ENCODE results near the gene IRAK2.
"Not testable (repeated sequence)": the region's sequence is repeated elsewhere in the genome, so short reads cannot be mapped to it uniquely, and the experiment has no call there.

The IRAK2 gene

GRCh38 chr3:10251006-10251405, 86.3 kb downstream of the IRAK2 start:
- H3K4me3 ChIP-seq (ENCODE audit: low read depth in 1 of 2, low read length in 2 of 2): no peak overlapping the region
- no peaks in the 10 kb centered on the region for H3K27me3 ChIP-seq (ENCODE audit: control insufficient read depth in 1 of 2, insufficient read depth in 2 of 2, low read length in 2 of 2)
- peak overlapping the region; percentile 27 for H3K9ac ChIP-seq (ENCODE audit: low read length)
- H3K36me3 ChIP-seq (ENCODE audit: insufficient read depth, low read length): peaks cover 22% of the 10 kb centered on the region
- no peak overlapping the region for H3K27ac ChIP-seq (ENCODE audit: low read depth, low read length)
- no peaks in the 10 kb centered on the region for H3K9me3 ChIP-seq (ENCODE audit: low read length)
- H3K4me1 ChIP-seq (ENCODE audit: insufficient read depth, low read length): peaks cover 19% of the 10 kb centered on the region

- no peaks in the 10 kb centered on the region for H3K27me3 ChIP-seq (ENCODE audit: control insufficient read depth in 1 of 2, insufficient read depth in 2 of 2, low read length in 2 of 2)
- H3K9ac ChIP-seq (ENCODE audit: low read length): no peak overlapping the region
- H3K4me3 ChIP-seq (ENCODE audit: low read depth in 1 of 2, low read length in 2 of 2): no peak overlapping the region
- no peak overlapping the region for H3K27ac ChIP-seq (ENCODE audit: low read depth, low read length)
- no peaks in the 10 kb centered on the region for H3K9me3 ChIP-seq (ENCODE audit: low read length)
- H3K36me3 ChIP-seq (ENCODE audit: insufficient read depth, low read length): peaks cover 25% of the 10 kb centered on the region
- peaks cover 19% of the 10 kb centered on the region for H3K4me1 ChIP-seq (ENCODE audit: insufficient read depth, low read length)
Measured at GRCh38 chr3:10253731-10254130, 89.0 kb downstream of the IRAK2 start.

GRCh38 chr3:10255835-10256234, 91.1 kb downstream of the IRAK2 start:
- Histone ChIP-seq H3K9ac (ENCODE audit: low read length) (no peak overlapping the region), H3K4me1 (ENCODE audit: insufficient read depth, low read length) (peaks cover 4% of the 10 kb centered on the region), H3K9me3 (ENCODE audit: low read length) (no peaks in the 10 kb centered on the region), H3K4me3 (ENCODE audit: low read depth in 1 of 2, low read length in 2 of 2) (no peak overlapping the region), H3K27me3 (ENCODE audit: control insufficient read depth in 1 of 2, insufficient read depth in 2 of 2, low read length in 2 of 2) (no peaks in the 10 kb centered on the region), H3K27ac (ENCODE audit: low read depth, low read length) (no peak overlapping the region), H3K36me3 (ENCODE audit: insufficient read depth, low read length) (peaks cover 34% of the 10 kb centered on the region)

- no peak overlapping the region for H3K27ac ChIP-seq (ENCODE audit: low read depth, low read length)
Measured at GRCh38 chr3:10259036-10259435, 94.3 kb downstream of the IRAK2 start.

GRCh38 chr3:10259798-10260197, 95.1 kb downstream of the IRAK2 start:
- Histone ChIP-seq H3K9ac (ENCODE audit: low read length) (no peak overlapping the region), H3K4me3 (ENCODE audit: low read depth in 1 of 2, low read length in 2 of 2) (no peak overlapping the region), H3K9me3 (ENCODE audit: low read length) (no peaks in the 10 kb centered on the region), H3K36me3 (ENCODE audit: insufficient read depth, low read length) (peaks cover 28% of the 10 kb centered on the region), H3K27ac (ENCODE audit: low read depth, low read length) (no peak overlapping the region), H3K4me1 (ENCODE audit: insufficient read depth, low read length) (peaks cover 10% of the 10 kb centered on the region), H3K27me3 (ENCODE audit: control insufficient read depth in 1 of 2, insufficient read depth in 2 of 2, low read length in 2 of 2) (no peaks in the 10 kb centered on the region)

More at GRCh38 chr3:10259036-10259435, 94.3 kb downstream of the IRAK2 start:
- Histone ChIP-seq H3K4me3 (ENCODE audit: low read depth in 1 of 2, low read length in 2 of 2) (no peak overlapping the region), H3K9me3 (ENCODE audit: low read length) (no peaks in the 10 kb centered on the region), H3K4me1 (ENCODE audit: insufficient read depth, low read length) (peaks cover 7% of the 10 kb centered on the region), H3K9ac (ENCODE audit: low read length) (no peak overlapping the region), H3K36me3 (ENCODE audit: insufficient read depth, low read length) (peaks cover 30% of the 10 kb centered on the region), H3K27me3 (ENCODE audit: control insufficient read depth in 1 of 2, insufficient read depth in 2 of 2, low read length in 2 of 2) (no peaks in the 10 kb centered on the region)

- H3K4me1 ChIP-seq (ENCODE audit: insufficient read depth, low read length): peaks cover 10% of the 10 kb centered on the region
- H3K27me3 ChIP-seq (ENCODE audit: control insufficient read depth in 1 of 2, insufficient read depth in 2 of 2, low read length in 2 of 2): no peaks in the 10 kb centered on the region
- H3K9ac ChIP-seq (ENCODE audit: low read length): no peak overlapping the region
- no peak overlapping the region for H3K27ac ChIP-seq (ENCODE audit: low read depth, low read length)
- peaks cover 28% of the 10 kb centered on the region for H3K36me3 ChIP-seq (ENCODE audit: insufficient read depth, low read length)
- H3K9me3 ChIP-seq (ENCODE audit: low read length): no peaks in the 10 kb centered on the region
- no peak overlapping the region for H3K4me3 ChIP-seq (ENCODE audit: low read depth in 1 of 2, low read length in 2 of 2)
Measured at GRCh38 chr3:10260211-10260701, 95.5 kb downstream of the IRAK2 start.

GRCh38 chr3:10262027-10262426, 97.3 kb downstream of the IRAK2 start:
- Histone ChIP-seq H3K36me3 (ENCODE audit: insufficient read depth, low read length) (peaks cover 24% of the 10 kb centered on the region), H3K4me1 (ENCODE audit: insufficient read depth, low read length) (peaks cover 10% of the 10 kb centered on the region), H3K9me3 (ENCODE audit: low read length) (no peaks in the 10 kb centered on the region), H3K4me3 (ENCODE audit: low read depth in 1 of 2, low read length in 2 of 2) (no peak overlapping the region), H3K27me3 (ENCODE audit: control insufficient read depth in 1 of 2, insufficient read depth in 2 of 2, low read length in 2 of 2) (no peaks in the 10 kb centered on the region), H3K9ac (ENCODE audit: low read length) (no peak overlapping the region), H3K27ac (ENCODE audit: low read depth, low read length) (no peak overlapping the region)

GRCh38 chr3:10263646-10264363, 99.1 kb downstream of the IRAK2 start:
- Histone ChIP-seq H3K9me3 (ENCODE audit: low read length) (no peaks in the 10 kb centered on the region), H3K27ac (ENCODE audit: low read depth, low read length) (no peak overlapping the region), H3K27me3 (ENCODE audit: control insufficient read depth in 1 of 2, insufficient read depth in 2 of 2, low read length in 2 of 2) (no peaks in the 10 kb centered on the region), H3K4me1 (ENCODE audit: insufficient read depth, low read length) (peaks cover 10% of the 10 kb centered on the region), H3K9ac (ENCODE audit: low read length) (no peak overlapping the region), H3K36me3 (ENCODE audit: insufficient read depth, low read length) (peaks cover 24% of the 10 kb centered on the region), H3K4me3 (ENCODE audit: low read depth in 1 of 2, low read length in 2 of 2) (peak overlapping the region; percentile 7 to 37)

- Histone ChIP-seq H3K4me1 (ENCODE audit: insufficient read depth, low read length) (peaks cover 10% of the 10 kb centered on the region), H3K27ac (ENCODE audit: low read depth, low read length) (no peak overlapping the region), H3K36me3 (ENCODE audit: insufficient read depth, low read length) (peaks cover 15% of the 10 kb centered on the region), H3K4me3 (ENCODE audit: low read depth in 1 of 2, low read length in 2 of 2) (no peak overlapping the region), H3K9ac (ENCODE audit: low read length) (no peak overlapping the region), H3K9me3 (ENCODE audit: low read length) (no peaks in the 10 kb centered on the region), H3K27me3 (ENCODE audit: control insufficient read depth in 1 of 2, insufficient read depth in 2 of 2, low read length in 2 of 2) (no peaks in the 10 kb centered on the region)
Measured at GRCh38 chr3:10265833-10266232, 101.1 kb downstream of the IRAK2 start.

- peaks cover 17% of the 10 kb centered on the region for H3K36me3 ChIP-seq (ENCODE audit: insufficient read depth, low read length)
- not testable (repeated sequence) for H3K27ac ChIP-seq (ENCODE audit: low read depth, low read length); H3K9me3 ChIP-seq (ENCODE audit: low read length); H3K4me3 ChIP-seq (ENCODE audit: low read depth in 1 of 2, low read length in 2 of 2); H3K4me1 ChIP-seq (ENCODE audit: insufficient read depth, low read length); H3K9ac ChIP-seq (ENCODE audit: low read length); H3K27me3 ChIP-seq (ENCODE audit: control insufficient read depth in 1 of 2, insufficient read depth in 2 of 2, low read length in 2 of 2)
Measured at GRCh38 chr3:10266936-10267335, 102.2 kb downstream of the IRAK2 start.

GRCh38 chr3:10268116-10268515, 103.4 kb downstream of the IRAK2 start:
- Histone ChIP-seq H3K27me3 (ENCODE audit: control insufficient read depth in 1 of 2, insufficient read depth in 2 of 2, low read length in 2 of 2) (no peaks in the 10 kb centered on the region), H3K9ac (ENCODE audit: low read length) (no peak overlapping the region), H3K4me3 (ENCODE audit: low read depth in 1 of 2, low read length in 2 of 2) (no peak overlapping the region), H3K4me1 (ENCODE audit: insufficient read depth, low read length) (peaks cover 12% of the 10 kb centered on the region), H3K9me3 (ENCODE audit: low read length) (no peaks in the 10 kb centered on the region), H3K36me3 (ENCODE audit: insufficient read depth, low read length) (peaks cover 18% of the 10 kb centered on the region), H3K27ac (ENCODE audit: low read depth, low read length) (no peak overlapping the region)

- H3K27ac ChIP-seq (ENCODE audit: low read depth, low read length): no peak overlapping the region
- peaks cover 14% of the 10 kb centered on the region for H3K4me1 ChIP-seq (ENCODE audit: insufficient read depth, low read length)
- peaks cover 18% of the 10 kb centered on the region for H3K36me3 ChIP-seq (ENCODE audit: insufficient read depth, low read length)
- no peak overlapping the region for H3K9ac ChIP-seq (ENCODE audit: low read length)
- no peaks in the 10 kb centered on the region for H3K27me3 ChIP-seq (ENCODE audit: control insufficient read depth in 1 of 2, insufficient read depth in 2 of 2, low read length in 2 of 2)
- H3K4me3 ChIP-seq (ENCODE audit: low read depth in 1 of 2, low read length in 2 of 2): no peak overlapping the region
- no peaks in the 10 kb centered on the region for H3K9me3 ChIP-seq (ENCODE audit: low read length)
Measured at GRCh38 chr3:10268930-10269329, 104.2 kb downstream of the IRAK2 start.
